SK-N-SH (cell line): ENCODE measurements around the gene MLKL. TPM values are rescaled to one million over a fixed set of nuclear protein-coding genes. Genes with fewer than 3 reads are reported as not detected.

Source experiments
- CTCF ChIA-PET: fragments of 300-600, 350-600 bp; formaldehyde crosslinking; extraction: SDS; loops from one replicate; lab custom pipeline; 2021; lab: Yijun Ruan, JAX
- POLR2A ChIA-PET: fragments of 350-600 bp; sonication (Branson Sonifier 250); formaldehyde crosslinking; extraction: SDS; loops from one replicate; lab custom pipeline; 2020; ENCODE audit warnings: antibody characterized with exemption, inconsistent platforms; lab: Yijun Ruan, JAX
- DNase-seq: peaks from one replicate; pipeline ENCODE4 v3.0.0; 2012
- H2AFZ ChIP-seq: fragments of 200-600 bp; sonication (generic); 2 replicates; pipeline ENCODE4 v1.8.1; 2016; ENCODE audit warnings: antibody characterized with exemption, mild to moderate bottlenecking, low read depth
- H3F3A ChIP-seq: fragments of 200-600 bp; sonication (generic); replicated peaks from 2 replicates; pipeline ENCODE3; 2016; ENCODE audit warnings: antibody characterized with exemption, mild to moderate bottlenecking; ENCODE audit not compliant: insufficient read depth
- H3K27ac ChIP-seq, 2 experiments: fragments of 200-500 bp in 1 of 2; fragments of 200-600 bp in 1 of 2; sonication (Bioruptor generic) in 1 of 2; sonication (generic), shearing (Covaris generic) in 1 of 2; 2 replicates each; pipeline versions ENCODE4 v1.5.1 to v1.6.1; 2014 to 2016; ENCODE audit warnings: low read depth in 2 of 2, inconsistent platforms in 1 of 2, low read length in 1 of 2, mild to moderate bottlenecking in 1 of 2, mixed read lengths in 1 of 2
- H3K27me3 ChIP-seq: fragments of 200-600 bp; sonication (generic), shearing (Covaris generic); 2 replicates; pipeline ENCODE4 v1.6.1; 2016; ENCODE audit warnings: mixed run types; ENCODE audit not compliant: insufficient read depth
- H3K36me3 ChIP-seq, 2 experiments: fragments of 200-500 bp in 1 of 2; fragments of 200-600 bp in 1 of 2; sonication (Bioruptor generic) in 1 of 2; sonication (generic) in 1 of 2; replicated peaks in 1 of 2; 2 replicates each; pipeline versions ENCODE3 to v1.5.1; 2014 to 2016; ENCODE audit warnings: low read length in 1 of 2, mild to moderate bottlenecking in 1 of 2; ENCODE audit not compliant: insufficient read depth in 2 of 2, control insufficient read depth in 1 of 2
- H3K4me1 ChIP-seq, 2 experiments: fragments of 200-500 bp in 1 of 2; fragments of 200-600 bp in 1 of 2; sonication (Bioruptor generic) in 1 of 2; sonication (generic), shearing (Covaris generic) in 1 of 2; 2 replicates each; pipeline versions ENCODE4 v1.5.1 to v1.6.1; 2014 to 2016; ENCODE audit warnings: low read depth in 1 of 2, low read length in 1 of 2, mixed run types in 1 of 2; ENCODE audit not compliant: insufficient read depth in 2 of 2, control insufficient read depth in 1 of 2
- H3K4me2 ChIP-seq: fragments of 200-600 bp; sonication (generic), shearing (Covaris generic); 2 replicates; pipeline ENCODE4 v1.6.1; 2017; ENCODE audit warnings: mixed run types
- H3K4me3 ChIP-seq, 2 experiments: fragments of 200-500 bp in 1 of 2; fragments of 200-600 bp in 1 of 2; sonication (Bioruptor generic) in 1 of 2; sonication (generic), shearing (Covaris generic) in 1 of 2; 2 replicates each; pipeline versions ENCODE4 v1.5.1 to v1.8.1; 2014 to 2016; ENCODE audit warnings: low read depth in 2 of 2, inconsistent platforms in 1 of 2, low read length in 1 of 2, mild to moderate bottlenecking in 1 of 2, mixed read lengths in 1 of 2, moderate library complexity in 1 of 2
- H3K79me2 ChIP-seq: fragments of 200-600 bp; sonication (generic); 2 replicates; pipeline ENCODE4 v1.8.1; 2017; ENCODE audit warnings: mild to moderate bottlenecking; ENCODE audit not compliant: insufficient read depth
- H3K9ac ChIP-seq: fragments of 200-600 bp; sonication (generic); 2 replicates; pipeline ENCODE4 v1.6.1; 2017; ENCODE audit warnings: mixed run types
- H3K9me2 ChIP-seq: fragments of 200-600 bp; sonication (generic); 2 replicates; pipeline ENCODE4 v1.6.1; 2017; ENCODE audit warnings: mixed run types
- H3K9me3 ChIP-seq: fragments of 200-600 bp; sonication (generic); 2 replicates; pipeline ENCODE4 v1.6.1; 2017; ENCODE audit warnings: mixed run types, mild to moderate bottlenecking, moderate library complexity
- H4K20me1 ChIP-seq: fragments of 200-600 bp; sonication (generic); 2 replicates; pipeline ENCODE4 v1.6.1; 2017; ENCODE audit warnings: mild to moderate bottlenecking, mixed run types; ENCODE audit not compliant: insufficient read depth
- CTCF ChIP-seq: fragments of 200-600 bp; sonication (generic); IDR thresholded peaks from 2 replicates; pipeline ENCODE4 v1.6.1; 2017; ENCODE audit warnings: antibody characterized with exemption, mild to moderate bottlenecking, moderate library complexity
- ELF1 ChIP-seq: IDR thresholded peaks from 2 replicates; pipeline ENCODE4 v1.4.0; 2012
- FOXM1 ChIP-seq: IDR thresholded peaks from 2 replicates; pipeline ENCODE4 v1.4.0; 2012; ENCODE audit warnings: low read depth, mild to moderate bottlenecking
- MAX ChIP-seq: IDR thresholded peaks from 2 replicates; pipeline ENCODE4 v1.4.0; 2012; ENCODE audit warnings: low read depth
- PBX3 ChIP-seq: IDR thresholded peaks from 2 replicates; pipeline ENCODE4; 2012
- POLR2AphosphoS5 ChIP-seq: IDR thresholded peaks from 2 replicates; pipeline ENCODE4 v1.6.1; 2012; ENCODE audit warnings: low read depth, low read length
- RXRA ChIP-seq: IDR thresholded peaks from 2 replicates; pipeline ENCODE4 v1.4.0; 2012; ENCODE audit warnings: low read depth, mild to moderate bottlenecking, borderline replicate concordance
- SMC3 ChIP-seq: IDR thresholded peaks from 2 replicates; pipeline ENCODE4 v1.6.1; 2012; ENCODE audit warnings: low read depth, low read length, improper control_type of control experiment
- USF1 ChIP-seq: IDR thresholded peaks from 2 replicates; pipeline ENCODE4 v1.4.0; 2012; ENCODE audit warnings: low read depth, borderline replicate concordance
- WGBS: methylation state at CpG from one replicate; pipeline ENCODE4 v1.1.6; 2017; ENCODE audit warnings: low lambda C conversion rate; 5-methylcytosine and 5-hydroxymethylcytosine counted together
- polyA plus RNA-seq, 3 experiments: library from polyadenylated mRNA; depleted of rRNA; stranded (reverse); fragments of >200 nt; gene quantifications; 2 replicates each; pipeline ENCODE4 v1.2.3, GENCODE V29; 2012

MLKL gene
- polyA plus RNA-seq, 1 of the 3 experiments (the other 2 are of a cell fraction), result 3.6 TPM

DNA sequence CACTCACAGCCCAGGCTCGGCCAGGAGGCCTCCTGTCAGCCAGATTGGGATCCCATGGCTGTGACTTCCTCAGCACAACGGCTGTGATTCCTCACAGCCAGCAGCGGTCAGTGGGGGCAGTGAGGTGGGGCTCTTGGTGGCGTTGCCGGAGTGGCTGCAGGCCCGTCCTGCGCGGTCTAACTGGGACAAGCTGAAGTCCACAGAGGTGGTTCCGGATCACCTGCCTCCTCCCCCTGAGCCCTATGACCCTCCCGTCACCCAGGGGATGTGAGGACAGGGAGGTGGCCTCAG is 34.4 kb upstream of the MLKL start:
- no peak overlapping the region for H3K4me2 ChIP-seq

More for the DNA sequence above, 34.4 kb upstream of the MLKL start:
- no peak overlapping the region for H2AFZ ChIP-seq
- H3K4me3 ChIP-seq, result no peak overlapping the region
- no peaks in the 10 kb centered on the region for H3K27me3 ChIP-seq
- TF ChIP-seq POLR2AphosphoS5 (no peak), MAX (no peak), RXRA (no peak), SMC3 (no peak), USF1 (no peak), FOXM1 (no peak), PBX3 (no peak), ELF1 (no peak), CTCF (no peak)
- TF ChIP-seq, all 33 proteins: peak for 0
- no peaks in the 10 kb centered on the region for H3K9me3 ChIP-seq
- no peaks in the 10 kb centered on the region for H4K20me1 ChIP-seq
- no peak overlapping the region for H3K9ac ChIP-seq
- H3K27ac ChIP-seq, result no peak overlapping the region
- H3K36me3 ChIP-seq, result no peaks in the 10 kb centered on the region
- no peaks in the 10 kb centered on the region for H3K79me2 ChIP-seq
- DNase-seq, result no peak
- WGBS, result 85% methylated on average over 9 of the region's 10 CpGs
- POLR2A ChIA-PET, result no interaction called here
- H3K9me2 ChIP-seq, result no peaks in the 10 kb centered on the region
- peaks cover 0 to 14% of the 10 kb centered on the region in 2 experiments; a peak in 1 of 4 replicates for H3K4me1 ChIP-seq
- CTCF ChIA-PET, result interaction anchor here (1.7 to 1.8 kb wide), 2 partner anchors 78 to 128 kb away, joined by 6 to 8 read pairs; no protein-coding TSS in a partner anchor
- no peaks in the 10 kb centered on the region for H3F3A ChIP-seq
